CD4-positive, alpha-beta T cell treated with Interferon alpha-2 for 1 hour (primary cell): ENCODE results near the gene AGBL4.

ENCODE experiments used
- DNase-seq, 2 donors: peaks; one replicate each; pipeline ENCODE4 v3.0.0-alpha.2; 2020 to 2022

The AGBL4 gene

DNA sequence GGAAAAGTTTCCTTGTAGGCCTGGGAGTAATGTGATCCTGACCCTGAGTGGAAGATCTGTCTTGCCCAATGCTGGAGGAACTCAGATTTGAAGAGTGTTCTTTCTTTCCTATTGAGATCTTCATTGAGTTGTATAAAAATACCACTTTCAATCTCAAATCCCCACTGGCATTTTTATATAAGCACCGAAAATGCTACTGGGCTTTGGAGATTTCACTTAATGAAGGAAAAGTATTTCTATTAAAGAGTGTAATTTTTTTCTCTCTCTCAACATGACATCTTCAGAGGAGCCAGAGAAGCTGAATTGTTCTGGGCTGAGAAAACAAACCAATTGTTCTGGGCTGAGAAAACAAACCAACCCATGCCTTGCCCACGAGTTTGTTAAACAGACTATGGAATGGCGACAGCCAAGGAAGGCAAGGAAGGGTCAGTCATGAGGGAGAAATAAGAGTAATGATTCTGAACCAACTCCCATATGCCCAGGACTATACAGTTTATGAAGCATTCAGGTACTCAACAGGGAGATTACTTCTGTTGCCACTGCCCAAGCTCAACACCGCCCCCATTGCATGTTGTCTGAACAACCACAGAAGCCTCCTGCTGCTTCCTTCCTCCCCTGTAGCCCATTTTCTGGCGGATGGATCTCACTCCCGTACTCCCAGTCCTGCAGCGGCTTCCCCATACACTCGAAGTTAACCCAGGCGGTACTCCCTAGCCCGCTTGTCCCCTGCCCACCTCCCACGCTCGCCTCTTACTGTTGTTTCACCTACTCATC lies 1350.2 kb downstream of the AGBL4 start:
- no peak for DNase-seq

DNA sequence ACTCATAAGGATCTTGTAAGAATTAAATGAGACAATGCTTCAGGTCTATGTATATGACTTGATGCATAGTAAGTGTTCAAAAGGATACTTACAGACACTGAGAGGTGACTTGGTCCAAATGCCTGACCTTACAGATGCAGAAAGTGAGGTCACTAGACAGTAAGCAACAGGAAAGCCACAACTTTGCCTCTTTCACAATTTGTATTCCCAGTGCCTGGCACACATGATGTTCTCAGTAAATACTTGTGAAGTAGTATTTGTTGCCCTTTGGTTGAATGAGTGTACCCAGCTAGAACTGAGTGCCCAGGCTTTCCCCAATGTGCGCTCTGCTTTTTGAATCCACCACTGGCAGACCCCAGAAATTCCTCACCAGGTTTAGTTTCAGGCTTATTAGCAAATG lies 1352.2 kb downstream of the AGBL4 start:
- no peak for DNase-seq

DNA sequence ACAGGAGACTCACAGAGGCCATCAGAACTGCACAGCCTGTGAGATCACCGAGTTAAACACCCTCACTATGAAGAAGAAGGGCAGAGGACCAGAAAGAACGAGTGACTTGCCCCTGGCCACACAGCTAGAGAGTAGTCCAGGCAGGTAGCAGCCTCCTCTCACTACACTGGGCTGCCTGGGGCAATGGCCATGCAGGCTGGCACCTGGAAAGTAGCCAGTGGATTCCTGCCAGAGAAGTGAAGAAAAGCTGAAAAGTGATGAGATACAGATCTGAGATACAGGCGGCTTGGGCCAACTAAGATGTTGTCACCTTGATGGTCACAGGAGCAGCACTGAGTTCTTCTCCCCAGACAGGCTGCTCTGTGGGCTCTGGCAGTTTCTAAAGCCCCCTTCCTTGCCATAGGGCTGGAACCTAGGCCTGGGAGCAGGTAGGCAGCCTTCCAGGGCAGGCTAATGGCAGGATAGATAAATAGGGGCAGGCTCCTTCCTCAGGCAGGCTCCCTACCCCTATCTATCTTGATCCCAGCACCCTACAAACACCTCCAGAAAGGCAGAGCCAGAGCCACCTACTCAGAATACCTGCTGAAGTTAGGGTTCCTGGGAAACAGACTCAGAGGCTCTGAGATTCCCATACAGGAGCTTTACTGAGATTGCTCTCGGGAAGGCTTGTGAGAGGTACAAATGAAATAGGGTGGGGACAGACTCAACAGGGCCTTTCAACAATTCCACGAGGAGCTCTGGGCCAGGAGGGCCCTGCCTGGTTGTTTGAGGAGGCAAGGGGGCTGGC lies 1353.3 kb downstream of the AGBL4 start:
- DNase-seq = no peak

DNA sequence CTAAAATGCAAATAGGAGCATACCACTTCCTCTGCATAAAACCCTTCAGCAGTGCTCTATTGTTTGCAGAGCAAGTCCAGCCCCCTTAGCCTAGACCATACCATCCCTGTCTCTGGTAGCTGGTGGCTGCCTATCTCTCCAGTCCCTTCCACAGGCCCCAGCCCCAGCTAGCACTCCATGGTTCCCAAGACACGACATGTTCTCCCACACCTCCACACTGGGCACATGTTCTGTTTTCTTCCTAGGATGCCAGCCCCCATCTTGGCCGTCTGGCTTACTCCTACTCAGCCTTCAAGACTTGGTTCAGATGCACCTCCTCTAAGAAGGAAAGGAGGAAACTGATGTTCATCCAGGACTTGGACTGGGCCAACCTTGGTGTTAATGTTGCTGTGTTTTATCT lies 1355.4 kb downstream of the AGBL4 start:
- DNase-seq = no peak

DNA sequence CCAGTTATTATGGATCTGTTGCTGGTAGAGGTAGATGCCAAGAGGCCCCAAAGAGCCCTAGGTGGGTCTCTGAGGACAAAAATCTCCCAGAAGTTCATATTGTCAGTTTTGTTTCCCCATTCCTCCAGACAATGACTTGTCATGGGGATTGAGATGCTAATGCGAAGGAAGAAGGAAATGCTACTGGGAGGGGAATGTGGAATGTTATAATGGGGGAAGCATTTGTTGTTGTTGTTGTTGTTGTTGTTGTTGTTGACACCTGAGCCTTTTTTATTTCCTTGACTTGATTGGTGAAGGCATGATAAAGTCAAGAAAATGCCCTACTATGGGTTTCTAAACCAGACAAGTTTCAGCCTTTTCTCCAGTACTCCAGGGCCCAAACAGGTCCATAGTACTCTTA lies 1356.0 kb downstream of the AGBL4 start:
- no peak for DNase-seq

DNA sequence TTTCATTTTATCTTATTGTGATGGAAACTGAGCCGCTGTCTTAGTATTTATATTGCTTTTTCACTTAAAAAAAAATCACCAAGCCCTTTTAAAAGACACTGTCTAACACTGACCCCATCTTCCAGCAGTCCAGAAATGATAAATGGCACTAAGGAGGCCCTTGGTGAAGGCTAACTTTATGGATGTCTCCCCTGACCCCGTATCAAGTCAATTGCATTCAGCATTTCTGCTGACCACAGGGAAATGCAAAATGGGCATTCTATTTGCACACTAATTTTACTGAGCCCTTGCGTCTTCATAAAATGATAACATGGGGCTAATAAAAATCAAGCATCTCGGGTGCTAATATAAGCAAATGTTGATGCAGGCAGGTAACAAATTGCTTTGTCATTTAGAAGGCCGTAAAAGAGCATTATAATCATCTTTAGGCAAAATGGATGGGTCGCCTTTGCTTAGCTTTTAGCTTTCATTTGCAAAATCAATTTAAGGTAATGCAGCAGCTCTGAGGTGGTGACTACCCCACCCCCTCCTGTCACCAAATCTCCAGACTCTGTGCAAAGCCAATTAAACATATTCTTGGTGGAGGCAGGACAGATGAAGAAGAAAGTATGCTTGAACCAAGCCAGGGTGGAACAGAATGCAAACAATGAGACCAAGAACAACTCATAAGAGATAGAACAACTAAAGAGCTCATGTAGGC lies 1357.9 kb downstream of the AGBL4 start:
- no peak for DNase-seq

DNA sequence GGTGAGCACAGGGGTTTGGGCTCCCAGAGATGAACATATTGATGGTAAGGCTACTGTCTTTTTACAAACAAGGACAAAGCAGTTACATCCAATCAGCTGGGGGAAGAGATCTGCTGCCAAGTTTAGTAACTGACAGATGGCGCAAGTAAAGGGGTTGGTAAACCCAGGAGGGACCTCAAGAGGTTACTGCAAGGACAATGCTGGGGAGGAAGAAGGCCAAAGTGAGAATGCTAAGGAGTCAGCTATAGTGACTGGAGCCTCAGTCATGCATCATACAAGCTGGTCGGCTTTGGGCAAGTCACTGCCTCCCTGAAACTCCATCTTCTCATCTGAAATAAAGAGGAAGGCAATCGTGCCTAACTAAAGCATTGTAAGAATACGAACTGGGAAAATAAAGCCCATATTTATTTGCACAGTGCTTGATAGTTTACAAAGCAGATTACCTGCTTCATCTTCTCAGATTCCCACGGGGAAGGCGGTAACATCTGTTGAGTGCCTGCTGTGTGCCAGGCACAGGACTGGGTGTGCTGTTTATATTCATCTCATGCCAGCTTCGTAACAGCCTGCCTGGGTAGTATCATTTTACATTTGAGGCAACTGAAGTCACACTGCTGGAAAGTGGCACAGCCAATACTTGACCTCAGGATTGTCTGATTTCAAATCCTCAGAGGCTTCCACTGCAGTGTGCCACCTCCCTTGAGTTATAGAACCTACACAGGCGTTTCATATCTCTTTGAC lies 1361.9 kb downstream of the AGBL4 start:
- no peak for DNase-seq

DNA sequence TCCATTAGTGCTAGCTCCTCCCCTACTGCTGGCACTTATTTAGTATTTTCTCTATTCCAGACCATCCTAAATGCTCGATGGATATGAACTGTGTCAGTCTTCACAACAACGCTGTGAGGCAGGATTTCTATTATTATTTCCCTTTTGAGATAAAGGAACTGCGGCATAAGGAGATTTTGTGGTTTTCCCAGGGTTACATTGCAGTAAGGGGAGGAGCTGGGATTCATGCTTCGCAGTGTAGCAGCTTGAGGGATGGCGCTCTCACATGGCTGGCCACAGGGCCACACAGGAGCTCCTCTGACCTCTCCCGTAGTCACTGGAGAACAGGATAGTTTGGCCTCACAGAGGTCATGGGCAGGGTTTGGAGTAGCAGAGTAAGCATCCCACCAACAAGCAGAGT lies 1364.0 kb downstream of the AGBL4 start:
- DNase-seq = no peak

DNA sequence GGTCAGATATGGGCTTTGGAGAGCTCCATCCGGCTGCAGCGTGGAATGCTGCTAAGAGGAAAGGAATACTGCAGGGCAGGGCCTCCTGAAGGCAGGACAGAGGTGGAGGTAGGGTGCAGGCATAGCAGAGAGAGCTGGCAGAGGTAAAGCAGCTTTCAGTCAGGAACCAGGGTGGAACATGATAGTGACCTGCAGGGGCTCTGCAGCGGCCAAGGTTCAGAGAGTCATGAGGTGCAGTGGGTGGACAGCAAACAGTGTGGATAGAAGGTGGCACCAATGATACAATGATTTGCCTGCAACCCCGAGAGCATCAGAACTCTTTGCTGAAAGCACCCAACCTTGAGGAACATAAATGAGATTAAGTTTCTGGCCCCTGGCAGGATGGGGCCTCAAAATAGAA lies 1366.3 kb downstream of the AGBL4 start:
- DNase-seq = no peak

DNA sequence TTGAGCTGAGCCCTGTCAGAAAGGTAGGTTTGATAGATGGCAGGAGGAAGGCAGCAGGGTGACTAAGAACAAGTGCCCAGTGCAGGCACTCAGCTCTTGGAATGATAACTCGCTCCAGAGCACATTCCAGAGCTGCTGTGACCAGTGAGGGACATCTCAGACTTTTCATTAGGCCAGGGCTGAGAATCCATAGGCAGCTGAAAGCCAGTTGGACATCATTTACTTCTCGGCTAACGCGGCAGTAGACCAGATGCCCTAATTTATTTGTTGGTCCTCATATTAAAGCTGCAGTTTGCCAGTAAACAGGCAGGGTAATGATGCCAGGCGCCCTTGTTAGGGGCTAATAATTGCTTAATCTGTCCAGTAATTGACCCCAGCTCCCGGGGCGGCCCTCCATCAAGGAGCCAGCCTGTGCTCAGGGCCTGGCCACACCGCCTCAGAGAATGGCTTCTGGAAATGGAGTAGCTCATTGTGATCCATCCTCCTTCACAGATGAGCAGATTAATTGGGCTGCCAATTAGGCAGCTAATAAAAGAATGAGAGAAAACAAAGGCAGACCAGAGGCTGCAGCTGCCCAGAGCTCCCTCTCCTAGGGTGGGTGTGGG lies 1369.0 kb downstream of the AGBL4 start:
- no peak for DNase-seq

DNA sequence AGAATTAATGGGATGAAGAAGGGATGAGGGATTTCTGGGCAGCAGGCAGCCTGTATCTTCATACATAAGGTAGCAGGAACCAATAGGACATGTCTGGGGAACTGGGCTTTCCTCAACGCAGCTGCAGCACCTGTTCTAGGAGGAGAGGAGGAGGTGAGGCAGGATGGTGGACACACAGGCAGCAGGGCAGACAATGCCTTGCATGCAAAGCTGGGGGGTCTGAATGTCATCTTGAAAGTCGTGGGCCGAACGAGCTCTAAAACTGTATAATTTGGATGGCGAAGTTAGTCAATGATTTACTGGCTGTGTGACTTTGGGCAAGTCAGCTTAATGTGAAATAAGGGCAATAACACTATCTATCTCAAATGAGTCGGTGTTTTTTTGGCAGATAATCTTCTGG lies 1371.4 kb downstream of the AGBL4 start:
- no peak for DNase-seq

DNA sequence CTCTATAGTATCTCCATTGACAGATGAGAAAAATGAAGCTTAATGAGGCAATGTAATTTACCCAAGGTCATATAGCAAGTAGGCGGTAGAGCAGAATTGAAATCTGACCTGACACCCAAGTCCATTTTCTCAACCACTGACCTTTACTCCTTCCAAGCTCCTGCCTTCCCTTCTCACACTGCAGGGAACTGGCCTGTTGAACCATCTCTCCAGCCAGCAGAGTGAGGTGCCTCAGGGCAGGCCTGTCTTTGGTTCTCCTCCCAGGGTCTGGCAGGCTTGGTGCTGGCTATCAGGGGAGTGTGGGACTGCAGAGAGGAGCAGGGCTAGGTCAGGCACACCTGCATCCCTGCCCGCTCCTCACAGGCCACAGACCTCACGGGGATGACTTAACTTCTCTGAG lies 1373.9 kb downstream of the AGBL4 start:
- DNase-seq = no peak

DNA sequence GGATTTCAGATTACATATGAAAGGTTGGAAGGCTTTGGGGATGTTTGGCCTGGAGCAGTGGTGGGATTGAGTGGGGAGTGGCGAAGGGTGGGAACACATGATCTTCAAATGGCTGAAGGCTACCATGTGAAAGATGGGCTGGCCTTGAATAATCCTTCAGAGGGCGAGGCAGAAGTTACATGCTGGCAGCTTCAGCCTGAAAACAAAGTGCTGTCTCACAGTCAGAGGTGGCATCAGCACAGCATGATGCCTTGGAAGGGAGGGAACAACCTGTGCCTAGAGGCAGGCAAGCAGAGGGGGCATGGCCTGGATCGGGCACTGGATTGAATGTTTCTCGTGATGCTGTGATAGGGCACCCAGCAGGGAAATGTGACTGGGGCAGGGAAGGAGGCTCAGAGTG lies 1377.9 kb downstream of the AGBL4 start:
- DNase-seq = no peak

DNA sequence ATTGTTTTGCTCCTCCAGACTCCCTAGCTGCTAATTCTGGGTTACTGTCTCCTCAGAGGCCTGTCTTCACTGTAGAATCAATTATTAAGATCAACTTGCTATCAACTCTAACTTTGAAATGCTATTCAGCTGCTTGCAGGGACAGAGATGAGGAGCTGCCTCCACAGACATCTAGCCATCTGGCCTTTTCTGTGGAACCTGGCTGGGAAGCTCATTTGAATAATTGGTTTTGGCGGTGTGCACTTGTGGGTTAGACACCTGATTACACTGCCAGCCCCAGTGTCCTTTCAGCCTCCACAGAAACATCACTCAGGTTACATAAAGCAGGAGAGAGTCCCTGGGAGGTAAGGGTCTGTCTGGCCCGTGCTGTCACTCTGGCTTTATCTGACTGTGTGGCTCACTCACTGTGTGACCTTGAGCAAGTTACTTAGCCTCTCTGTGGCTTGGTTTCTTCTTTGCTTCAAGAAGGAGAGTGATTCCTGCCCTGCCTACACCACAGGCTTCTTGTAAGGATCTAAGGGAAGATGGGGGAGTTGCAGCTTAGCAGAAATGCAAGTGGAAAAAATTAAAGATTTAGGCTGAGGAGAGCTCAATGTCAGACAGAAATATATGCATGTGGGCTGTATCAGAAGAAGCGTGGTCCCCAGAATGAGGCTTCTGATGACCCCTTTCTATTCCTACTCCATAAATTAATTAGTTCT lies 1378.7 kb downstream of the AGBL4 start:
- DNase-seq = no peak

DNA sequence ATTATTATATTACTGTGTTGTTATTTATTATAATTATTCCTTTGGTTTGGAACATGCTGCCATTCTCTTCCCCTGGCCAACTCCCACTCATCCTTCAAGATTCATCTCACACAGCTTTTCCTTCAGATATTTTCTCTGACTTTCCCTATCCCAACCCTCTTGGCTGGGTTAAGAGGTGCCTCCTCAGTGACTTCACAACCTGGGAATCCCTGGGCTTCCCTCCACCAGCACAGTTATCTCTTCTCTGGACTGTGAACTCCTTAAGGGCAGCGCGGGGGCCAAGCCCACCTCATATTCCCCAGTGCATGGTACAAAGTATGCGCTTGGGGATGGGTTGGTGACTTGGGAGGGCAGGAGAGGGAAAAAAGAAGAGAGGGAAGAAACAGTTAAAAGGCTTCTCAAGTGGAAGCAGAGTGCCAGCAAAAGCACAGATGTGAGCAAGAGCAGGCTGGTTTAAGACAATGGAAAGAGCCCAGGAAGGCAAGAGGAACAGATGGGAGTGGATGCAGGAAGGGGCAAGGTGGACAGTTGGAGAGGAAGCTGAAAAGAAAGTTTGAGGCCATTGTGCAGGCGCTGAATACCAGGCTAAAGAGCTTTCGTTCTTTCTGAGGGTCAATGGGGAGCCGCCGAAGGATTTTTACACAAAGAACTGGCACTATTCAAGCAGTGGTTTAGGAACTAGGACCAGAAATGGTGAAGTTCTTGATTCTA lies 1379.4 kb downstream of the AGBL4 start:
- no peak for DNase-seq

DNA sequence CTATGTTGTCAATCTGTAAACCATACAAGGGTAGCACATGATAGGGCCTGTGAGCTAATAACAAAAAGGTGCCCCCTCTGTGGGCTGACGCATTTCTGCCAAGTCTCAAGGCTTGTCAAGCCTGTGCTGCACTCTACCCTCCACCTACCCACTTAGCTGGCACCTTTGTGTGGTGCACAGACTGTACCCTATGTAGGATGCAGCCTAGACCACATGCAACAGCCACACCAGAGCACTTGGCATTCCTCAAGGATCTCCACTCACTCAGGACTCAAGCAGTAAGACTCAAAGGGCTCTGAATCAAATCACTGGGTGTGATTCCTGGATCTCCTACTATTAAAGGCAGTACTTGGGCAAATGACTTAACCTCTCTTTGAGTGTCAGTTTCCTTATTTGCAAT lies 1380.6 kb downstream of the AGBL4 start:
- no peak for DNase-seq

DNA sequence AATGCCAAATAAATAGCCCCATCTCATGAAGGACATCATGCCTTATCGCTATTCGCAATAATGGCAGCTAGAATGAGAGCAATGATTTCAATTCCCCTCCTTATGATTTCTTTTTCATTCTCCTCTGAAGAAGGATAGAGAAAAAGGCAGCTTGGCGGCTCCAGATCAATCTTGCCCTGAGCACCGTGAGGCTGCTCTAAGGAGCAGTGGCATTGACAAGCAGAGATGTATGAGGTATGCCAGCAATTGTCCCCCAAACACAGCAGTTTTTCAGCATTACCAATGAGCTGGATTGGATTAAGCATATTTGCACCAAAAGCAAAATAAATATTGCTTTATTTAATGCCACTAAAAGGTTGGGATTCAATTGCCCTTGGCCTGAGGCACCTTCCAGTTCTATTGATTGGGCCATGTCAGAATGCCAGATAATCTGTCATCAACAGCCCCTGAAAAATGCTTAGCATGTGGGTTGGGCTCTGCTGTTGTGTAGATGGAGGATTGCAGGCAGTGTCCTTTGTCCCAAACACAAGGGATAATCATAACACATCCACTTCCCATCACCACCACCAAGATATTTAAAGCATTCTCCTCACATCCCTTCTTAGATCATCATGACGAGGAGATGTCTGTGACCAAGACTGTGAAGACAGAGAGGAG lies 1382.8 kb downstream of the AGBL4 start:
- DNase-seq = no peak

DNA sequence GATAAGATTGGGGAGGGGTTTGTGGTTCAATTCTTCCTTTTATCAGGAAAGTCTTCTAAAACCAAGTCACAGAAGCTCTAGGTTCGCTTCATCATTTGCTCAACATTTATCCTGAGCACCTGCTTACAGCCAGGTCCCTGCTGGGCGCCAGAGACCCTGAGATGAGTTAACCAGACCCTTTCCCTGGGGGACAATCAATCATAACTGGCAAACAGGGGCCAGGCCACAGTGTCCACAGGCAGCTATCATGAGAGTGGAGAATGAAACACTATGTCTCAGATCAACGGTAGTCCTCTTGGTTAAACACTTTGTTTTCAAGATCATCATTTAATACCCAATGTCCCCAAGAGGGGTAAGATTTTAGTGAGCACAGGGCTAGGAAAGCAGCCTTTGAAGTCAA lies 1393.9 kb downstream of the AGBL4 start:
- DNase-seq = no peak

DNA sequence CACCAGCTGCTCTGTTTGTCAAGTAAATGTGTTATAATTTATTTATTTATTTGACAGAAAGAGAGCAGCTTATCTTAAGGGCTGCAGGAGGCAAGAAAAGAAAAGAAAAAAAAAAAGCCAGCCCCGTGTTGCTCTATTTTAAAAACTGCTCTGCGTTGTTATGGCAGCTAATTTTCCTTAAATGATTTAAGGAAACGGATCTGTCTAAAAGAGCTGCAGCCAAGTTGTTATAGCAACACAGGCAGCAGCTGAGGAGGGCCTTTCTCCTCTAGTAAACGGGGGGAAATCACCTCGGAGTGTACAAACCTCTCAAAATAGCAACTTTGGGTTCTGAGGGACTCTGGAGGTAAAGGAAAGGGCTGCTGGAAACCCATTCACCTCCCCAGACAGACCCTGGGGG lies 1396.3 kb downstream of the AGBL4 start:
- no peak for DNase-seq

DNA sequence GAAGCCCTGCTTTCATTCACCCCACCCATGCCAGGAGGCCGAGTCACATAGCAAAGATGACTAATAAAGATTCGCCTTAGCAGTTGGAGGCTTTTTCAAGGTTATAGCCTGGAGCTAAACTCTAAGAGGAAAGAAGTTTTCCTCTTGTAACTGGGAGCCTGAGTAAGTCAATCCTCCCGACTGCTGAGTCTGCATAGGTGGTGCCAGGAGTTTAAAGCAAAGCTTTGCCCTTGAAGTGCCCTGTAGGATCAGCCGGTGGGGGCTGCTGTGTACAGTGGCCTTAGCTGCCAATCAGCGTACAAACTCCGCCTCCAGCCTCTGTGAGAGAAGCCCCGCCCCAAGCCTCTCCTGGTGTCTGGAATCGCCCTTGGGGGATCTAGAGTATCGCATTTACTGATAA lies 1404.2 kb downstream of the AGBL4 start:
- DNase-seq = no peak

DNA sequence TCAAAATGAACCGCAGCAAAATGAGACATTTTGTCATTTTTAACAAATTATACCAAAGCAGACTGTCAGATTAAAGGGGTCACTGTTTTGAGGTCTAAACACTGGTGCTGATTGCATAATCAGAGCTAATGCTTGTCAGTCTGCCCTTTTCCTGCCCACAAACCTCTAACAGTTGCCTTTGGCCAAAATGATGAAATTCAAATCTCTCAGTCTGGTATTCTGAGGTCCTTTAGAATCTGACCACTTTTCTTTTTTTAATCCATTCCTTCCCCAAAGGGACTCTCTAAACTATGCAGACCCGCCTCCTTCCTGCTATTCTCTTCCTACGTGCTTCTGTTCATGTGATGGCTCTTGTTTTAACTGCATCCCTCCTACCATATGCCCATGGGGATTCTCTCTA lies 1406.5 kb downstream of the AGBL4 start:
- no peak for DNase-seq
